Epithelial cell of proximal tubule (primary cell): ENCODE data around the gene ASB13. TPM values are rescaled to one million over a fixed set of nuclear protein-coding genes. Genes with fewer than 3 reads are reported as not detected.
"Not testable (repeated sequence)": the region's sequence is repeated elsewhere in the genome, so short reads cannot be mapped to it uniquely, and the experiment has no call there.

Source experiments
- DNase-seq: peaks from one replicate; pipeline ENCODE4 v3.0.0-alpha.2; 2011; ENCODE audit warnings: low read depth
- H3K4me3 ChIP-seq: 2 replicates; pipeline ENCODE4 v1.5.1; 2011; ENCODE audit warnings: low read depth, mild to moderate bottlenecking, low read length
- CTCF ChIP-seq: conservative IDR thresholded peaks from 2 replicates; pipeline ENCODE4 v1.5.1; 2012; ENCODE audit warnings: low read depth, mild to moderate bottlenecking, low read length
- total RNA-seq: library from RNA; depleted of rRNA; stranded (reverse); fragments of >200 nt; gene quantifications from 2 replicates; pipeline ENCODE4 v1.2.3, GENCODE V29; 2015

The ASB13 gene
- total RNA-seq, 1 donor from 2014 or later = 12.8 TPM

GRCh38 chr10:5625992-5626777, 40.2 kb downstream of the ASB13 start:
- DNase-seq = no peak
- no peak for TF ChIP-seq CTCF
- H3K4me3 ChIP-seq = no peak overlapping the region

DNA sequence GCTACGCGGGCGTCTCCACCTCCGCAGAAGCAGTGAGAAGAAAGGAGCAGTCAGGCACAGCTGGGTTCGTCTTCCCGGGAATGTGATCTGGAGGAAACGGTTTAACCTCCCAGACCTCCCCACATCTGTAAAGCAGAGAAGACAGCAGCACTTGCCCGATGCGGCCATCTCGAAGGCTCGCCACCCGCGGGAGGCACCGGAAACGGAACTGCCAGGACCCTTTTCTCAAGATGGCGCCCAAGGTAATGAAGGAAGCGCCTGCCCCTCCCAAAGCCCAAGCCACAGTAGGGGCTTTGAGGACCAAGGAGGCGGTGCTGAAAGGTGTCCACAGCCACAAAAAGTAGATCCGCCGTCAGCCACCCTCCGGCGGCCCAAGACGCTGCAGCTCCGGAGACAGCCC, 41.7 kb downstream of the ASB13 start:
- DNase-seq = no peak
- no peak for TF ChIP-seq CTCF
- H3K4me3 ChIP-seq = no peak overlapping the region

GRCh38 chr10:5623081-5623748, 43.2 kb downstream of the ASB13 start:
- DNase-seq = no peak
- no peak overlapping the region for H3K4me3 ChIP-seq
- TF ChIP-seq CTCF = peak; percentile 93

- TF ChIP-seq CTCF = no peak
- DNase-seq = no peak
- H3K4me3 ChIP-seq = no peak overlapping the region
These were observed 44.0 kb downstream of the ASB13 start for GRCh38 chr10:5622186-5622960.

- not testable (repeated sequence) for H3K4me3 ChIP-seq, DNase-seq
These were observed 45.0 kb downstream of the ASB13 start for GRCh38 chr10:5621371-5621770.

DNA sequence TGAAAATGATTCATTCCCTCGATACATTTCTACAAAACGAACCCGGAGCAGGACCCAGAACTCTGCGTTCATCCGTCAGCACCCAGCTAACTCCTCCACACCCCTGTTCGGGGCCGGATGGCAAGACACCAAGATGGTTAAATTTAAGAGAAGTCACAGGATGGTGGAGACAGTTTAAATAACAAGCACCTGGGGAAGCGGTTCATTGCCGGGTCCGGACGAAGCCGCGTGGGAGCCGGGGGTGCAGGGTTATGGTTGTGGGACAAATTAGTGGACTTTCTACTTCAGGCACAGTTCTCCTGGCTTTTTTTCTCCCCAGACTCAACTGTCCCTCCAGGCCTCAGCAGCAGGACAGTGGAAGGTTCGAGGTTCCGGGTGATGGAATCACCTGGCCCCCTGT, 45.4 kb downstream of the ASB13 start:
- no peak overlapping the region for H3K4me3 ChIP-seq
- no peak for DNase-seq
- TF ChIP-seq CTCF = no peak

GRCh38 chr10:5620223-5620721, 46.1 kb downstream of the ASB13 start:
- no peak for TF ChIP-seq CTCF
- no peak overlapping the region for H3K4me3 ChIP-seq

More at GRCh38 chr10:5620223-5620721, 46.1 kb downstream of the ASB13 start:
- no peak for DNase-seq
